Caco-2 (cell line): Measurements from ENCODE around the gene IGSF21. TPM values are rescaled to one million over a fixed set of nuclear protein-coding genes. Genes with fewer than 3 reads are reported as not detected.

ENCODE experiments used
- BruUV-seq: library from RNA; stranded (reverse); fragments of 400-500 nt; replicated peaks from 2 replicates; lab custom pipeline; 2021; lab: Mats Ljungman, UMichigan
- CTCF ChIA-PET: fragments of 300-600 bp; sonication (Branson Sonifier 250); formaldehyde crosslinking; loops from one replicate; lab custom pipeline; 2022; ENCODE audit warnings: antibody characterized with exemption; lab: Charles Lee
- POLR2A ChIA-PET: fragments of 300-600 bp; sonication (Branson Sonifier 250); formaldehyde crosslinking; loops from one replicate; lab custom pipeline; 2022; ENCODE audit warnings: antibody characterized with exemption; lab: Charles Lee
- DNase-seq, 2 experiments: peaks; one replicate each; pipeline versions ENCODE4 v3.0.0 to v3.0.0-alpha.2; 2020 to 2022
- H3K27me3 ChIP-seq: replicated peaks from 2 replicates; pipeline ENCODE4 v1.6.0; 2011; ENCODE audit warnings: low read length; ENCODE audit not compliant: control insufficient read depth, insufficient read depth
- H3K36me3 ChIP-seq: 2 replicates; pipeline ENCODE4 v1.5.1; 2011; ENCODE audit warnings: low read length; ENCODE audit not compliant: control insufficient read depth, insufficient read depth
- H3K4me1 ChIP-seq: fragments of 250-450 bp; sonication (Bioruptor Pico); 2 replicates; pipeline ENCODE4 v1.5.1; 2020; ENCODE audit warnings: mild to moderate bottlenecking
- H3K4me3 ChIP-seq: 2 replicates; pipeline ENCODE4 v1.5.1; 2011; ENCODE audit warnings: low read depth, mild to moderate bottlenecking, control low read depth, low read length
- H3K9me3 ChIP-seq: fragments of 250-450 bp; sonication (Bioruptor Pico); 2 replicates; pipeline ENCODE4 v1.5.1; 2020; ENCODE audit warnings: mild to moderate bottlenecking, moderate library complexity
- H3K27ac Mint-ChIP-seq: one replicate; pipeline ENCODE4 v1.8.0; 2022; ENCODE audit warnings: mixed read lengths; ENCODE audit not compliant: unreplicated experiment
- H3K27me3 Mint-ChIP-seq: one replicate; pipeline ENCODE4 v1.8.0; 2022; ENCODE audit warnings: mixed read lengths; ENCODE audit not compliant: insufficient read depth, unreplicated experiment
- H3K36me3 Mint-ChIP-seq: one replicate; pipeline ENCODE4 v1.8.0; 2022; ENCODE audit warnings: mild to moderate bottlenecking, mixed read lengths; ENCODE audit not compliant: insufficient read depth, unreplicated experiment
- H3K4me1 Mint-ChIP-seq: one replicate; pipeline ENCODE4 v1.8.0; 2022; ENCODE audit warnings: low read depth, mixed read lengths; ENCODE audit not compliant: unreplicated experiment
- H3K4me3 Mint-ChIP-seq: one replicate; pipeline ENCODE4 v1.8.0; 2022; ENCODE audit warnings: mild to moderate bottlenecking, moderate library complexity, mixed read lengths; ENCODE audit not compliant: unreplicated experiment
- H3K9me3 Mint-ChIP-seq: one replicate; pipeline ENCODE4 v1.8.0; 2022; ENCODE audit warnings: mixed read lengths; ENCODE audit not compliant: unreplicated experiment
- CTCF ChIP-seq, 2 experiments: fragments of 200-600 bp in 1 of 2; IDR thresholded peaks; 1 replicate in 1 of 2; 2 replicates in 1 of 2; pipeline versions ENCODE4 v1.5.1 to v1.8.0; 2011 to 2022; ENCODE audit warnings: antibody characterized with exemption in 1 of 2, control low read depth in 1 of 2, inconsistent platforms in 1 of 2, low read depth in 1 of 2, low read length in 1 of 2, mild to moderate bottlenecking in 1 of 2, moderate library complexity in 1 of 2; ENCODE audit not compliant: insufficient read depth in 1 of 2, severe bottlenecking in 1 of 2, unreplicated experiment in 1 of 2
- intact Hi-C: fragments of 100-400 bp; cut with micrococcal nuclease; formaldehyde crosslinking; loops from one replicate; pipeline ENCODE4 v1.10.0; 2022; ENCODE audit not compliant: unreplicated experiment
- total RNA-seq: library from RNA; stranded (reverse); gene quantifications from 2 replicates; pipeline ENCODE4 v1.2.3, GENCODE V29; 2022

The IGSF21 gene
- total RNA-seq, 1 experiment from 2014 or later: not detected

GRCh38 chr1:18064534-18064933 is 43.1 kb upstream of the IGSF21 start:
- H3K27me3 ChIP-seq: no peaks in the 10 kb centered on the region
- no peak overlapping the region for H3K27ac Mint-ChIP-seq
- no TSS peak for BruUV-seq
- DNase-seq: no peak
- H3K4me1 ChIP-seq: no peaks in the 10 kb centered on the region
- peaks cover 7% of the 10 kb centered on the region for H3K27me3 Mint-ChIP-seq
- no peaks in the 10 kb centered on the region for H3K9me3 Mint-ChIP-seq
- H3K4me3 Mint-ChIP-seq: no peak overlapping the region
- no peaks in the 10 kb centered on the region for H3K9me3 ChIP-seq
- ChIA-PET POLR2A (no interaction called here), CTCF (no interaction called here)
- no peak overlapping the region for H3K4me3 ChIP-seq
- no peaks in the 10 kb centered on the region for H3K36me3 Mint-ChIP-seq
- H3K36me3 ChIP-seq: no peaks in the 10 kb centered on the region
- TF ChIP-seq CTCF (IDR thresholded peaks at IDR 0.05; ENCODE audit: insufficient read depth in 1 of 2, low read depth in 1 of 2, low read length in 1 of 2, severe bottlenecking in 1 of 2, unreplicated experiment in 1 of 2): no peak
- H3K4me1 Mint-ChIP-seq: no peaks in the 10 kb centered on the region
- intact Hi-C loops: no loop called here

GRCh38 chr1:18066576-18066975 is 41.0 kb upstream of the IGSF21 start:
- Mint-ChIP-seq H3K27me3 (peaks cover 13% of the 10 kb centered on the region), H3K27ac (no peak overlapping the region), H3K4me1 (no peaks in the 10 kb centered on the region), H3K9me3 (no peaks in the 10 kb centered on the region), H3K4me3 (no peak overlapping the region), H3K36me3 (no peaks in the 10 kb centered on the region)
- ChIA-PET POLR2A (no interaction called here), CTCF (no interaction called here)
- Histone ChIP-seq H3K4me3 (no peak overlapping the region), H3K27me3 (no peaks in the 10 kb centered on the region), H3K9me3 (no peaks in the 10 kb centered on the region), H3K36me3 (no peaks in the 10 kb centered on the region), H3K4me1 (no peaks in the 10 kb centered on the region)
- intact Hi-C loops: no loop called here
- no peak for TF ChIP-seq CTCF (IDR thresholded peaks at IDR 0.05; ENCODE audit: insufficient read depth in 1 of 2, low read depth in 1 of 2, low read length in 1 of 2, severe bottlenecking in 1 of 2, unreplicated experiment in 1 of 2)
- no TSS peak for BruUV-seq
- DNase-seq: no peak

- Histone ChIP-seq H3K36me3 (no peaks in the 10 kb centered on the region), H3K9me3 (no peaks in the 10 kb centered on the region), H3K27me3 (no peaks in the 10 kb centered on the region), H3K4me1 (no peaks in the 10 kb centered on the region), H3K4me3 (no peak overlapping the region)
- POLR2A ChIA-PET: no interaction called here
- Mint-ChIP-seq H3K9me3 (no peaks in the 10 kb centered on the region), H3K4me3 (no peak overlapping the region), H3K27me3 (peaks cover 19% of the 10 kb centered on the region), H3K27ac (no peak overlapping the region), H3K36me3 (no peaks in the 10 kb centered on the region), H3K4me1 (peaks cover 4% of the 10 kb centered on the region)
- no TSS peak for BruUV-seq
- intact Hi-C loops: no loop called here
- CTCF ChIA-PET: no interaction called here
- DNase-seq: no peak
- TF ChIP-seq CTCF (IDR thresholded peaks at IDR 0.05; ENCODE audit: insufficient read depth in 1 of 2, low read depth in 1 of 2, low read length in 1 of 2, severe bottlenecking in 1 of 2, unreplicated experiment in 1 of 2): no peak
Observed at GRCh38 chr1:18069903-18070302, 37.7 kb upstream of the IGSF21 start.
